ENCODE data around the gene SNX2. TPM values are rescaled to one million over a fixed set of nuclear protein-coding genes. Genes with fewer than 3 reads are reported as not detected.
A peak's percentile ranks its signal among the peaks of the same experiment; 100 is the strongest.
"Not testable (repeated sequence)": the region's sequence is repeated elsewhere in the genome, so short reads cannot be mapped to it uniquely, and the experiment has no call there.

SNX2 gene
- total and polyA plus RNA-seq, 4 donors = 77.1 to 104 (median 90.5) TPM

DNA sequence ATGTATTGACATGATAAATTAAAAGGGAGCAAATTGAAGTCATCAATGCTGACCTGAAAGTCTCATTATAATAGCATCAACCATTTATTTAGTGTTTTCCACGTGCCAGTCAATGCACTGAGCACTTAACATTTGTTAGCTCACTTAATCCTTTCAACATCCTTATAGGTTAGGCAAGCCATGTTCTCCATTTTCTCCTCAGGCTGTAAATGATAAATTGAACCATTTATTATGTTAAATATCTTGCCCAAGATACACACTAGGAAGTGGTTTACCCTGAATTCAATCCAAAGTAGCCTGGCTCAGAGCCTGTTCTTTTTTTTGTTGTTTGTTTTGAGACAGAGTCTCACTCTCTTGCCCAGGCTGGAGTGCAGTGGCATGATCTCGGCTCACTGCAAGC, 25.0 kb upstream of the SNX2 start:
- Histone ChIP-seq H3K27ac (ENCODE audit: low read depth, low read length) (no peak overlapping the region), H3K36me3 (ENCODE audit: control insufficient read depth, insufficient read depth, low read length) (no peaks in the 10 kb centered on the region), H3K9me3 (ENCODE audit: control insufficient read depth, insufficient read depth, low read length) (no peaks in the 10 kb centered on the region), H3K4me1 (ENCODE audit: control insufficient read depth, insufficient read depth, low read length) (no peaks in the 10 kb centered on the region), H3K27me3 (ENCODE audit: control insufficient read depth, insufficient read depth, low read length) (no peaks in the 10 kb centered on the region), H3K4me3 (ENCODE audit: low read depth, low read length) (no peak overlapping the region)
- 67% methylated on average over 1 of the region's 2 CpGs for WGBS (ENCODE audit: insufficient coverage)
- no peak for DNase-seq (ENCODE audit: low read depth in 4 of 6, low spot score in 6 of 6)

DNA sequence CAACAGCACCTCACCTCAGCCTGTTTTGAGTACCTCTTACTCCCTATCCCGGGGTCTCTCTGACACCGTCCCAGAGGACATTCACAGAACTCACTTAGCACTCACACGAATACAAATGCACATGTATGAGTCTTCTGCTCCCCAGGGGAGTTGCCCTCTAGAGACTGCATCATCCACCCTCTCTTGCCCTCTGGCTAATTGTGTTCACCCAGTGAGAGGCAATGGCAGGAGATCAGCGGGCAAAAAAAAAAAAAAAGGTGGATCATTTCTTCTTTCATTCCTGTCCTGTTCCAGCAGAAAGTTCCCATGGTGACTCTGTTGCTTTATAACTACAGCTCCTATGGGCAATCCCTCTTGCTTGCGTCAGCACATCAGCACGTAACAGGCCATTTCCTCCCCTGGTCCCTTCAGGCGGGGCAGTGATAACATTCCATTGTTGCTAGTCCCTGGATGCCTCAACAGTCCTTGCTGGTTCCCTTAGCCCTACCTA, 23.5 kb upstream of the SNX2 start:
- Histone ChIP-seq H3K9me3 (ENCODE audit: control insufficient read depth, insufficient read depth, low read length) (no peaks in the 10 kb centered on the region), H3K27me3 (ENCODE audit: control insufficient read depth, insufficient read depth, low read length) (no peaks in the 10 kb centered on the region), H3K36me3 (ENCODE audit: control insufficient read depth, insufficient read depth, low read length) (no peaks in the 10 kb centered on the region), H3K27ac (ENCODE audit: low read depth, low read length) (no peak overlapping the region), H3K4me1 (ENCODE audit: control insufficient read depth, insufficient read depth, low read length) (no peaks in the 10 kb centered on the region), H3K4me3 (ENCODE audit: low read depth, low read length) (no peak overlapping the region)
- DNase-seq (ENCODE audit: low read depth in 4 of 6, low spot score in 6 of 6) = peak in 1 of 6 donors; percentile 20
- WGBS (ENCODE audit: insufficient coverage) = 68% methylated on average over 6 of the region's 7 CpGs

DNA sequence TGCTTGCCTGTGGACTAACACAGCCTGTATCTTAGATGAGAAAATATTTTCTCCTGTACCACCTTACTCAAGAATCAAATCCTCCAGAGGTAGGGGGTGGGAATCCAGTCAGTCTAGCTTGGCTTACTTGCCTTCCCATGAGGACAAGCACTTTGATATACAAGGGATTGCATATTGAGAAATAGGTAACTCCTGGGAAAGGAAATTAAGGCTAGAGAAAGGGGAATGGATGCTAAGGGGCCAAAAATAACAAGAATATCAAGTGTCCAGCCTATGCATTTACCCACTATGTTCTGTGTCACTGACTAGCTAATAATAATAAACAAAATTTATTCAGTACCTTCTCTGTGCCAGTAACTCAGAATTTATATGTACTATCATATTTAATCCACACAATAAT, 21.4 kb upstream of the SNX2 start:
- Histone ChIP-seq H3K27ac (ENCODE audit: low read depth, low read length) (no peak overlapping the region), H3K27me3 (ENCODE audit: control insufficient read depth, insufficient read depth, low read length) (no peaks in the 10 kb centered on the region), H3K4me1 (ENCODE audit: control insufficient read depth, insufficient read depth, low read length) (no peaks in the 10 kb centered on the region), H3K4me3 (ENCODE audit: low read depth, low read length) (no peak overlapping the region), H3K36me3 (ENCODE audit: control insufficient read depth, insufficient read depth, low read length) (no peaks in the 10 kb centered on the region), H3K9me3 (ENCODE audit: control insufficient read depth, insufficient read depth, low read length) (no peaks in the 10 kb centered on the region)
- no peak for DNase-seq (ENCODE audit: low read depth in 4 of 6, low spot score in 6 of 6)

DNA sequence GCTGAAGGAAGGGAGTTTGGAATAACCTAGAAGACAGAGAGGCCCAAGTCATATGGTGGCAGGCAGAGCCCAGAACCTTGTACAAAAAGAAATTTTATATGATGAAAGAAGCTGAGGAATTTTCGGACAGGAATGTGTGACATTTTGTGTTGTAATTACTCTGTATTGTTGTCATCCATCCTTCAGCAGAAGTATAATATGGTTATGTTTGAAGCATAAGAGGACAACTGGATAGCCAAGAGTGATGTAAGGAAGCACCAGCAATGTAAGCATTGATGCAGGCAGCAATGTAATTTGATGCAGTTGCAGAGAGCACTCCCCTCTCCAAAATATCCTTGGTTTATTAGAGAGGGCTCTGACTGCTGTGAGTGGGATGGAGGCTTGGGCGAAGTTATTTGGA, 19.1 kb upstream of the SNX2 start:
- WGBS (ENCODE audit: insufficient coverage) = 93% methylated on average over 2 of the region's 2 CpGs
- Histone ChIP-seq H3K4me3 (ENCODE audit: low read depth, low read length) (no peak overlapping the region), H3K9me3 (ENCODE audit: control insufficient read depth, insufficient read depth, low read length) (no peaks in the 10 kb centered on the region), H3K27ac (ENCODE audit: low read depth, low read length) (no peak overlapping the region), H3K36me3 (ENCODE audit: control insufficient read depth, insufficient read depth, low read length) (no peaks in the 10 kb centered on the region), H3K4me1 (ENCODE audit: control insufficient read depth, insufficient read depth, low read length) (no peaks in the 10 kb centered on the region), H3K27me3 (ENCODE audit: control insufficient read depth, insufficient read depth, low read length) (no peaks in the 10 kb centered on the region)
- no peak for DNase-seq (ENCODE audit: low read depth in 4 of 6, low spot score in 6 of 6)

DNA sequence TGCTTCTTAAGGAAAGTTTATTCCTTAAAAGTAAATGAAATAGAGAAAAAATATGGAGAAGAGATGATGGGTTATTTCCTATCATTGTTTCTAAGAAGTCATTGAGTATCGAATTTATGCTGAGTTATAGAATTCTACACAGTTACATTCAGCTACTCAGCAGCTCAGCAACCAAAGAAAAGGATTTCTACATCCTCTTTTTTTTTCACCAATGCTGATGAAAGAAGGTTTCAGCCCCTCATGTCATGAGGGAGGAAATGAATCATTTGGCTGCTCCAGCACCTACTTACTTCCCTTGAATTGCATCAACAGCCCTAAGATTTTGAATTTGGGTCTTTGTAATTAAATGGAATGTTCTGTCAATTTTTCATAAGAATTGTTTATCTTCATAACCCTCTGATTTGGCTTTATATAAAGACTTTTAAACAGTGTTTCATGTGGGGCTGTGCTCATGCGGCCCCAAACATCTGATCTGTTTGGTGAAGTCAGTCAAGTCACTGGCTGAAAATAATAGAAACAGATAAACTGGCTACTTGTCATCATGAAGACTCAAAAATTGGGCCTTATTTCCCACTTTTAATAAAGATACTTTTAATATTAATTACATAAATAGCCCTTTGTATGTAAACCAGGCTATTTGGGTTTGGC, 18.5 kb upstream of the SNX2 start:
- Histone ChIP-seq H3K27me3 (ENCODE audit: control insufficient read depth, insufficient read depth, low read length) (no peaks in the 10 kb centered on the region), H3K9me3 (ENCODE audit: control insufficient read depth, insufficient read depth, low read length) (no peaks in the 10 kb centered on the region), H3K4me3 (ENCODE audit: low read depth, low read length) (no peak overlapping the region), H3K4me1 (ENCODE audit: control insufficient read depth, insufficient read depth, low read length) (no peaks in the 10 kb centered on the region), H3K27ac (ENCODE audit: low read depth, low read length) (no peak overlapping the region), H3K36me3 (ENCODE audit: control insufficient read depth, insufficient read depth, low read length) (no peaks in the 10 kb centered on the region)
- no CpG with 5 or more reads among the region's 2 CpGs for WGBS (ENCODE audit: insufficient coverage)
- no peak for DNase-seq (ENCODE audit: low read depth in 4 of 6, low spot score in 6 of 6)

DNA sequence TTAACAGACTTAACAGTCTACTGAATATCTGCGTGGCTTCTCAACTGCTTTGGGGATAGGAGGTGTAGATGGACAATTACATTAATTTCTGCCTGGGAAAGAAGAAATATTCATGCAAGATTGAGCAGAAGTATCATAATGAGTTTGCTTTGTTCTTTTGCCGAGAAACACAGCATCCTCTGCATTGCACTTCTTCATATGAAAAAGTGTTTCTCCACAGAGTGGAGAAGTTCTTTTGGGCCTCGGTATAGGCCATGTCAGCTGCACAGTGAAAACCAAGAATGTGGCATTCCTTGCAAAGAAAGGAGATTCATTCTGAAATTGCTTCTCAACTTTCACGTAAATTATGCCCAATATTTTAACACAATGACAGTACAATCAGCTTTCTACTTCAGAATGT, 17.6 kb upstream of the SNX2 start:
- no peak overlapping the region for H3K4me3 ChIP-seq (ENCODE audit: low read depth, low read length)
- 73% methylated on average over 2 of the region's 4 CpGs for WGBS (ENCODE audit: insufficient coverage)
- H3K27ac ChIP-seq (ENCODE audit: low read depth, low read length) = no peak overlapping the region
- no peak for DNase-seq (ENCODE audit: low read depth in 4 of 6, low spot score in 6 of 6)
- H3K4me1 ChIP-seq (ENCODE audit: control insufficient read depth, insufficient read depth, low read length) = no peaks in the 10 kb centered on the region
- no peaks in the 10 kb centered on the region for H3K36me3 ChIP-seq (ENCODE audit: control insufficient read depth, insufficient read depth, low read length)
- no peaks in the 10 kb centered on the region for H3K9me3 ChIP-seq (ENCODE audit: control insufficient read depth, insufficient read depth, low read length)
- no peaks in the 10 kb centered on the region for H3K27me3 ChIP-seq (ENCODE audit: control insufficient read depth, insufficient read depth, low read length)

DNA sequence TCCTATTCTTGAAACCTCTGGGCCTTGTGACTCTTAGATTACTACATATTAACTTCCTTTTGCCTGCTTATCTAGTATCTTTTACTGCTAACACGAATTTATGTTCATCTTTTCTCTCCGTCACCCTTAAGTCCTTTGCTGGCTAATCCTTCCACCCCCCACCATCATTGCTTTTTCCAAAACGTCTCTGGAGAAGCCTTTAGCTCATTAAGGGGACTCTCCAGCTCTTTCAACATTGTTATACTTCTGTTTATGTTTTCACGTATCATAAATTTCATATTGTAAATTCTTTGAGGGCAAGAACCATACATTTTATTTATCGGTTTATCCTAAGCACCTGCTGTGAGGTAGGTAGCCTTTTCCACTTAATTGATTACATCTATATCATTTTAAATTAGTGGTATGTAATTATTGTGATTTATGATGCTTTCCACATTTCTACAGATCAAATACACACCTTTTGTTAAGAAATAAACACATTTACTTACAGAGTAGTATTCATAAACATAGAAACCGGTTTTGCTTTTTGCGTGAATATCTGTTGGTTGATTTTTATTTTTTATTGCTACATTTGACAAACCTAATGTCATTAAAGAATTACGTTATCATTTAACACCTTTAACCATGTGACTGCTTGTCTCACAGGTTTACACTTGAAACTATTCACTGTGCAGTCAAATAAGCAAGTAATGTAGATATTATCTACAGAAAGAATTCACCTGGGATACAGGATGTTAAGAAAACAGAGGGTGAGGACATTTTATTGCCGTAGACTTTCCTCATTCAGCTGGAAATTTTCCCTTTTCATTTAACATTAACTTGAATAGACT, 15.4 kb upstream of the SNX2 start:
- DNase-seq (ENCODE audit: low read depth in 4 of 6, low spot score in 6 of 6) = no peak
- no peak overlapping the region for H3K27ac ChIP-seq (ENCODE audit: low read depth, low read length)
- no peaks in the 10 kb centered on the region for H3K36me3 ChIP-seq (ENCODE audit: control insufficient read depth, insufficient read depth, low read length)
- H3K9me3 ChIP-seq (ENCODE audit: control insufficient read depth, insufficient read depth, low read length) = no peaks in the 10 kb centered on the region
- H3K4me3 ChIP-seq (ENCODE audit: low read depth, low read length) = no peak overlapping the region
- no peaks in the 10 kb centered on the region for H3K27me3 ChIP-seq (ENCODE audit: control insufficient read depth, insufficient read depth, low read length)
- no peaks in the 10 kb centered on the region for H3K4me1 ChIP-seq (ENCODE audit: control insufficient read depth, insufficient read depth, low read length)
- WGBS (ENCODE audit: insufficient coverage) = 100% methylated on average over 1 of the region's 9 CpGs

DNA sequence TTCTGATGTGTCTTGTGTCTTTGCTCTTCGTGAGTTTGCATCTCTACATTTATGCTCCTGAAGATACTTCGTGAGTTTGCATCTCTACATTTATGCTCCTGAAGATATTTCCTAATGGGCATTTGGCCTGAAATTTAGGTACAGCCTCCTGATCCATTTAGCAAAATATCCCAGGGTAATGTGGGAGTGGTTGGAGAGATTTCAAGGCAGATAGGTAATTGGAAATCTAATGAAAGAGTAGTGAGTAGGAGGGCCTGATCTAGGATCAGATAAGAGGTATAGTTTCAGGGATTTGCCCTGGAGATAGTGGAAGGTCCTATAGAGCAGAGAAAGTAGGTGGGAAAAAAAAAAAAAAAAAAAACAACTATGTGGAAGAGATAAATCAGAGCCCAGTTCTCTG, 14.6 kb upstream of the SNX2 start:
- no peaks in the 10 kb centered on the region for H3K36me3 ChIP-seq (ENCODE audit: control insufficient read depth, insufficient read depth, low read length)
- no peak for DNase-seq (ENCODE audit: low read depth in 4 of 6, low spot score in 6 of 6)
- H3K27ac ChIP-seq (ENCODE audit: low read depth, low read length) = no peak overlapping the region
- no peak overlapping the region for H3K4me3 ChIP-seq (ENCODE audit: low read depth, low read length)
- WGBS (ENCODE audit: insufficient coverage) = no CpG with 5 or more reads among the region's 2 CpGs
- no peaks in the 10 kb centered on the region for H3K4me1 ChIP-seq (ENCODE audit: control insufficient read depth, insufficient read depth, low read length)
- no peaks in the 10 kb centered on the region for H3K9me3 ChIP-seq (ENCODE audit: control insufficient read depth, insufficient read depth, low read length)
- H3K27me3 ChIP-seq (ENCODE audit: control insufficient read depth, insufficient read depth, low read length) = no peaks in the 10 kb centered on the region

DNA sequence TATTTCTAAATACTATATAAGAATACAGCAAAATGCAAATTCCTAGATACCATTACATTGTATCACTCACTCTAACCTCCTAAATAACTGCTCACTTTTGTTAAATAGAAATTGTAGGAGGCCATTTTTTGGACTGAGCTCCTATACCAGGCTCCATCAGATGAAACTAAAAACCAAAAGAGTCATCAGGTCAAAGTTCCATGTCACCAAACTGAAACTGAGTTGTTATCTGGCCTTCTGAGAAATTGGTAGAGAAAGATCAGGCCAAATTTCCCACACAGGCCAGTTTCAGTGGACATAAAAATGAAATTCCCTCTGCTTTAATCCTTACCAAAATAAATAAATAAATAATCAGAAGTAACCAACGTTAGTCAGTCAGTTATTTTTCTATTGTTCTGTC, 13.8 kb upstream of the SNX2 start:
- H3K4me1 ChIP-seq (ENCODE audit: control insufficient read depth, insufficient read depth, low read length) = no peaks in the 10 kb centered on the region
- H3K9me3 ChIP-seq (ENCODE audit: control insufficient read depth, insufficient read depth, low read length) = no peaks in the 10 kb centered on the region
- no peaks in the 10 kb centered on the region for H3K36me3 ChIP-seq (ENCODE audit: control insufficient read depth, insufficient read depth, low read length)
- H3K27me3 ChIP-seq (ENCODE audit: control insufficient read depth, insufficient read depth, low read length) = no peaks in the 10 kb centered on the region
- no CpG with 5 or more reads among the region's 1 CpG for WGBS (ENCODE audit: insufficient coverage)
- no peak for DNase-seq (ENCODE audit: low read depth in 4 of 6, low spot score in 6 of 6)
- H3K27ac ChIP-seq (ENCODE audit: low read depth, low read length) = no peak overlapping the region
- H3K4me3 ChIP-seq (ENCODE audit: low read depth, low read length) = no peak overlapping the region

DNA sequence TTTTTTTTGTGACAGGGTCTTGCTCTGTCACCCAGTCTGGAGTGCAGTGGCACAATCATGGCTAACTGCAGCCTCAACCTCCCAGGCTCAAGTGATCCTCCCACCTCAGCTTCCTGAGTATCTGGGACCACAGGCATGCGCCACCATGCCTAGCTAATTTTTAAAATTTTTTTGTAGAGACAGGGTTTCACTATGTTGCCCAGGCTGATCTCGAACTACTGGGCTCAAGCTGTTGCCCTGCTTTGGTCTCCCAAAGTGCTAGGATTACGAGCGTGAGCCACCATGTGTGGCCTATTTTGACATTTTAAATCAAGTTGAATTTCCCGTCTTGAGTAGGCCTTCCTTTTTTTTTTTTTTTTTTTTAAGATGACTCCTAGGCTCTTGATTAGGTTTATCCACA, 13.0 kb upstream of the SNX2 start:
- not testable (repeated sequence) for H3K27ac ChIP-seq (ENCODE audit: low read depth, low read length); H3K4me1 ChIP-seq (ENCODE audit: control insufficient read depth, insufficient read depth, low read length); H3K4me3 ChIP-seq (ENCODE audit: low read depth, low read length); H3K9me3 ChIP-seq (ENCODE audit: control insufficient read depth, insufficient read depth, low read length); DNase-seq (ENCODE audit: low read depth in 4 of 6, low spot score in 6 of 6); H3K27me3 ChIP-seq (ENCODE audit: control insufficient read depth, insufficient read depth, low read length); H3K36me3 ChIP-seq (ENCODE audit: control insufficient read depth, insufficient read depth, low read length)
- 91% methylated on average over 3 of the region's 5 CpGs for WGBS (ENCODE audit: insufficient coverage)
